ENCODE measurements around the gene ASXL1. TPM values are rescaled to one million over a fixed set of nuclear protein-coding genes. Genes with fewer than 3 reads are reported as not detected.

The ASXL1 gene
- total RNA-seq, 1 donor from 2014 or later, result 90.8 TPM

DNA sequence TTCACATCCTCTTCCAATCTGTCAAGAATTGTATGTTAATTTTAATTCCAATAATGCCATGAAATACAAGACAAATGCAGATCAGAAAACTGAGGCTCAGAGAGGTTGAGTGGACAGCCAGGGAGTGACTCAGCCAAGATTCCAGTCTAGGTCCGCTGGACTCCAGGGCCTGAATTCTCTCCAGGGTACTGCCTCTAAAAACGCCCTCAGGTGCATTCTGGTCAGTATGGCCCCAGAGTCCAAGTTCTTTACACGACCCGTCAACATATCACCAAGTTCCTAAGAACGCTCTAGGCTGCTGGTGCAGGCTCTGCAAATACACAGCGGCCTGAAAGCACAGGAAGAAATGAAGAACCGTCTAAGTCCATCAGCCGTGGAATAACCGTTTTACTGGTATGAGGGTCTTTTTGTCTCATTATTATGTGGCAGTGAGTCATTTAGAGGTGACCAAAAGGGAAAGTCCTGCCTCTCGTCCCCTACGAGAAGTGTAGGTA is 709 bp upstream of the ASXL1 start:
- TF ChIP-seq, protein P1, sequence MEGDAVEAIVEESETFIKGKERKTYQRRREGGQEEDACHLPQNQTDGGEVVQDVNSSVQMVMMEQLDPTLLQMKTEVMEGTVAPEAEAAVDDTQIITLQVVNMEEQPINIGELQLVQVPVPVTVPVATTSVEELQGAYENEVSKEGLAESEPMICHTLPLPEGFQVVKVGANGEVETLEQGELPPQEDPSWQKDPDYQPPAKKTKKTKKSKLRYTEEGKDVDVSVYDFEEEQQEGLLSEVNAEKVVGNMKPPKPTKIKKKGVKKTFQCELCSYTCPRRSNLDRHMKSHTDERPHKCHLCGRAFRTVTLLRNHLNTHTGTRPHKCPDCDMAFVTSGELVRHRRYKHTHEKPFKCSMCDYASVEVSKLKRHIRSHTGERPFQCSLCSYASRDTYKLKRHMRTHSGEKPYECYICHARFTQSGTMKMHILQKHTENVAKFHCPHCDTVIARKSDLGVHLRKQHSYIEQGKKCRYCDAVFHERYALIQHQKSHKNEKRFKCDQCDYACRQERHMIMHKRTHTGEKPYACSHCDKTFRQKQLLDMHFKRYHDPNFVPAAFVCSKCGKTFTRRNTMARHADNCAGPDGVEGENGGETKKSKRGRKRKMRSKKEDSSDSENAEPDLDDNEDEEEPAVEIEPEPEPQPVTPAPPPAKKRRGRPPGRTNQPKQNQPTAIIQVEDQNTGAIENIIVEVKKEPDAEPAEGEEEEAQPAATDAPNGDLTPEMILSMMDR (IDR thresholded peaks at IDR 0.05; ENCODE audit: unreplicated experiment), result no peak
- DNase-seq (ENCODE audit: low spot score), result no peak
- peaks cover 5% of the 10 kb centered on the region for H3K27me3 Mint-ChIP-seq (ENCODE audit: unreplicated experiment)

DNA sequence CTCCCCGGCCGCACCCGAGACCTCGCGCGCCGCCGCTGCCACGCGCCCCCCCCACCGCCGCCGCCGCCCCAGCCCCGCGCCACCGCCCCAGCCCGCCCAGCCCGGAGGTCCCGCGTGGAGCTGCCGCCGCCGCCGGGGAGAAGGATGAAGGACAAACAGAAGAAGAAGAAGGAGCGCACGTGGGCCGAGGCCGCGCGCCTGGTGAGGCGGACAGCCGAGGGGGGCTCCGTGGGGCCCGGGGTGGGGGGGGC is 426 bp downstream of the ASXL1 start:
- H3K4me3 Mint-ChIP-seq (ENCODE audit: unreplicated experiment), result no peak overlapping the region
- no peak for DNase-seq (ENCODE audit: low spot score)
- TF ChIP-seq, protein P1 (IDR thresholded peaks at IDR 0.05; ENCODE audit: unreplicated experiment), result no peak
- peaks cover 23% of the 10 kb centered on the region for H3K4me1 Mint-ChIP-seq (ENCODE audit: unreplicated experiment)
- H3K27ac Mint-ChIP-seq (ENCODE audit: unreplicated experiment), result no peak overlapping the region
- peaks cover 5% of the 10 kb centered on the region for H3K27me3 Mint-ChIP-seq (ENCODE audit: unreplicated experiment)
- H3K36me3 Mint-ChIP-seq (ENCODE audit: low read depth, unreplicated experiment), result peaks cover 19% of the 10 kb centered on the region
- no peaks in the 10 kb centered on the region for H3K9me3 Mint-ChIP-seq (ENCODE audit: unreplicated experiment)

More for the DNA sequence above, 709 bp upstream of the ASXL1 start:
- Mint-ChIP-seq H3K27ac (ENCODE audit: unreplicated experiment) (peak overlapping the region; percentile 90), H3K4me3 (ENCODE audit: unreplicated experiment) (peak overlapping the region; percentile 97), H3K36me3 (ENCODE audit: low read depth, unreplicated experiment) (peaks cover 19% of the 10 kb centered on the region), H3K4me1 (ENCODE audit: unreplicated experiment) (peaks cover 23% of the 10 kb centered on the region), H3K9me3 (ENCODE audit: unreplicated experiment) (no peaks in the 10 kb centered on the region)

DNA sequence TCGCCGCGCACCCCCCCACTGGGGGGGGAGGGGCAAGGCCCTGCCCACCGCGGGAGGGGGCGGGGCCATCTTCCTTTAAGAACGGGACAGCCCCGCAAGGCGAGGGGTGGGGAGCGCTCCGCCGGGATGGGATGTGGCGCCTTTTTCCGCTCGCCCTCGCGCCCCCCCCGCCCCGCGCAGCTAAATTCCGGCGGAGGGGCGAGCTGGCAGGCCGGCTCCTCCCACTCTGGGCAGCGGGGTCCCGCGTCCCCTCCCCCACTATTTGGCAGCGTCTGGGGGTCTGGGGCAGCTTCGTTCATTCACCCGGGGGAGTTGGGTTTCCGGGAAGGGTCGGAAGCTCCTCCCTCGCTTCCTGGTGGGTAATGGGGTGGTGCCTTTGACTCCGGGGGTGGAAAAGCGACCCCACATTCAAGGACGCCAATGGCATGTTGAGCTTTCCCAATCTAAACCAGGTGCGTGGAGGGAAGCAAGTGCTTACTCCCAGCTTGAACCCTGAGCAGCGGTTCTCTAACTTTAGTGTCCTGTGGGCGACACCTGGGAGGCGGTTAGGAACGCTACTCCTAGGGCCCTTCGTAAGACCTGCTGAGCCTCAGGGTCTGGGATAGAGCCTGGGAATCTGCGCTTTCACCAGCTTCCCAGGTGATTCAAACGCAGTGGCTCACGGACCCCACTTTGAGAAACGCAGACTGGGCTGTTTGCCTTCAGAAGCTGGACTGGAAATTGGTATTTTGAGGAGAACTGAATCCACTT is 927 bp downstream of the ASXL1 start:
- TF ChIP-seq, protein P1 (IDR thresholded peaks at IDR 0.05; ENCODE audit: unreplicated experiment), result no peak
- peaks cover 23% of the 10 kb centered on the region for H3K4me1 Mint-ChIP-seq (ENCODE audit: unreplicated experiment)
- no peaks in the 10 kb centered on the region for H3K9me3 Mint-ChIP-seq (ENCODE audit: unreplicated experiment)
- peak; percentile 71 for DNase-seq (ENCODE audit: low spot score)
- peak overlapping the region; percentile 94 for H3K4me3 Mint-ChIP-seq (ENCODE audit: unreplicated experiment)
- H3K27me3 Mint-ChIP-seq (ENCODE audit: unreplicated experiment), result peaks cover 5% of the 10 kb centered on the region
- peaks cover 19% of the 10 kb centered on the region for H3K36me3 Mint-ChIP-seq (ENCODE audit: low read depth, unreplicated experiment)
- peak overlapping the region; percentile 78 for H3K27ac Mint-ChIP-seq (ENCODE audit: unreplicated experiment)

DNA sequence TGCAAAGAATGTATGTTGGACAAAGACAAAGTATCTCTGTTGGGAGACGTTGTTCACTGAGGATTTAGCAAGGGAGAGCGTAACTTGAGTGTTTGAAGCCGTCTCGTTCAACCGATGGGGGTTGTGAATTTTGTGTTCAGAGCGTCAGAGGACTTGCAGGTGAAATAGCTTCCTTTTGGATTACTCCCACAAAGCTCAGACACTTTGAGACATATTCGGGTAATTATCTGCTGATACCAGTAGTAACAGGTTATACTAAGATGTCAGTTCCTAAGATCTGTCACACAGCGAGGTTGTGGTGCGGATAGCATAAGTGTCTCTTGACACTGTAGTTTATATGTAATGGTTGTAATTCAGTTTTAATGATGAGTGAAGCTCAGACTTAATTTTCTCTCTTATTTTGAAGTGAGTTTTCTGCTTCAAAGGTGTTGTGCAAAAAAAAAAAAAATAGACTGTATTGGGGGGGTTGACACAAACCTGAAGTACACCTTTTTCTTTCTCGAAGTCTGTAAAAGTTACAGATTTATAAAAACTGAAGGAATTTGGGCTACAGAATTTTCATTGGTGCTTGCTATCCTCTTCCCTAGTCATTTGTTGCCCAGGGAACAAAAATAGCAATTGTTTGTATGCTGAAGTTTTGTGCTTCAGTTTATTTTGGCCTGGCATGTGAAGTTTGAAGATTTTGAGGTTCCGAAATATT is 1.7 kb downstream of the ASXL1 start:
- Mint-ChIP-seq H3K4me3 (ENCODE audit: unreplicated experiment) (peak overlapping the region; percentile 94), H3K4me1 (ENCODE audit: unreplicated experiment) (peaks cover 23% of the 10 kb centered on the region), H3K36me3 (ENCODE audit: low read depth, unreplicated experiment) (peaks cover 19% of the 10 kb centered on the region), H3K27me3 (ENCODE audit: unreplicated experiment) (peaks cover 5% of the 10 kb centered on the region), H3K27ac (ENCODE audit: unreplicated experiment) (peak overlapping the region; percentile 78), H3K9me3 (ENCODE audit: unreplicated experiment) (no peaks in the 10 kb centered on the region)
- TF ChIP-seq, protein P1 (IDR thresholded peaks at IDR 0.05; ENCODE audit: unreplicated experiment), result no peak
- no peak for DNase-seq (ENCODE audit: low spot score)

DNA sequence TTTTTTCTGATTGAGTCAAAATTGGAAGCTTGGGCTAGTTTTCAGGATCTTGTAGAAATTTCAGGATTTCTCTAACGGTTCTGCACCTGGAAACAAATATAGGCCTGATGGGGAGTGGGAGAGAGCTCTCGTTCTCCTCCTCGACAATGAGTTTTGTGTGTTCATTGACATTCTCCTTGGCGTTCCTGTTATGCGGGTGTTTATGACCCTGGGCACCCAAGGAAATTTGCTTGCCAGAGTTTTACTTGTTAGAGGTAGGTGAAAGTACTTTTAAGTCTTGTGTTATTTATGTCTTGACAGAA is 2.2 kb downstream of the ASXL1 start:
- H3K4me3 Mint-ChIP-seq (ENCODE audit: unreplicated experiment), result peak overlapping the region; percentile 94
- peaks cover 23% of the 10 kb centered on the region for H3K4me1 Mint-ChIP-seq (ENCODE audit: unreplicated experiment)
- peaks cover 19% of the 10 kb centered on the region for H3K36me3 Mint-ChIP-seq (ENCODE audit: low read depth, unreplicated experiment)
- no peak for DNase-seq (ENCODE audit: low spot score)
- TF ChIP-seq, protein P1 (IDR thresholded peaks at IDR 0.05; ENCODE audit: unreplicated experiment), result no peak
- H3K27me3 Mint-ChIP-seq (ENCODE audit: unreplicated experiment), result peaks cover 5% of the 10 kb centered on the region
- no peaks in the 10 kb centered on the region for H3K9me3 Mint-ChIP-seq (ENCODE audit: unreplicated experiment)
- H3K27ac Mint-ChIP-seq (ENCODE audit: unreplicated experiment), result peak overlapping the region; percentile 52

All from endothelial cell (in vitro differentiated cells).